Fibroblast of pulmonary artery (primary cell): Measurements from ENCODE around the gene ZNFX1.
A peak's percentile ranks its signal among the peaks of the same experiment; 100 is the strongest.

Source experiments
- DNase-seq: peaks from one replicate; pipeline ENCODE4 v3.0.0-alpha.2; 2010; ENCODE audit warnings: low read depth
- H3K4me3 ChIP-seq: replicated peaks from 2 replicates; pipeline ENCODE4 v1.5.1; 2011; ENCODE audit warnings: low read depth, mild to moderate bottlenecking, control low read depth, low read length, moderate library complexity
- TF ChIP-seq, protein P1 (sequence below): IDR thresholded peaks from 2 replicates; pipeline ENCODE4 v1.5.1; 2011; ENCODE audit warnings: mild to moderate bottlenecking, control low read depth, low read length, inconsistent platforms; ENCODE audit errors: missing control alignments

The ZNFX1 gene

DNA sequence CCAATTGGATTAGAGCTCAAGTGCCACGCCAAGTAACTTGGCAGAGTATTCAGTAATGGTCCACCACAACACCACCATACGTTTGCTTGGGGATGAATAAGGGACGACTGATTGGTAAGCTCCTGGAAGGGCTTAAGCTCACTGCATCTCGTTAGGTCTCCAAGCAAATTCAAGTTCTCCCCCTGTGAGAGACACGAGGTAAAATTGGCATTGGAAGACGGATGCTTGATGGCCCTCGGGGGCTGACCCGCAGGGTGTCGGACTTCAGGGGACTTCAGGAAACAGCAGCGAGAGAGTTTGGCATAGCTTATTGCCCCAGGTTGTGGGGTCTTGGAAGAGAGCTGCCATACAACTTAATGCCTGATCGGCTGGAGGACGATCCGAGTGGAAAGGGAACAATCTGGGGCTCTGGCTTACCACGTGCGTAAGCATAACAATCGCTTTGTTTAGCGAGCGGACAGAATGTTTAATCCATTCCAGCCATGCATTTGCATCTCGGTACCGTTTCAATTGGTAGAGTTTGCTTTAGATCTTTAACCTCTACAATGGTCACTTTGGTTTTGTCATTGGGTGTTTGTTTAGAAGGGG is 4.8 kb upstream of the ZNFX1 start:
- no peak for DNase-seq
- TF ChIP-seq, protein P1, sequence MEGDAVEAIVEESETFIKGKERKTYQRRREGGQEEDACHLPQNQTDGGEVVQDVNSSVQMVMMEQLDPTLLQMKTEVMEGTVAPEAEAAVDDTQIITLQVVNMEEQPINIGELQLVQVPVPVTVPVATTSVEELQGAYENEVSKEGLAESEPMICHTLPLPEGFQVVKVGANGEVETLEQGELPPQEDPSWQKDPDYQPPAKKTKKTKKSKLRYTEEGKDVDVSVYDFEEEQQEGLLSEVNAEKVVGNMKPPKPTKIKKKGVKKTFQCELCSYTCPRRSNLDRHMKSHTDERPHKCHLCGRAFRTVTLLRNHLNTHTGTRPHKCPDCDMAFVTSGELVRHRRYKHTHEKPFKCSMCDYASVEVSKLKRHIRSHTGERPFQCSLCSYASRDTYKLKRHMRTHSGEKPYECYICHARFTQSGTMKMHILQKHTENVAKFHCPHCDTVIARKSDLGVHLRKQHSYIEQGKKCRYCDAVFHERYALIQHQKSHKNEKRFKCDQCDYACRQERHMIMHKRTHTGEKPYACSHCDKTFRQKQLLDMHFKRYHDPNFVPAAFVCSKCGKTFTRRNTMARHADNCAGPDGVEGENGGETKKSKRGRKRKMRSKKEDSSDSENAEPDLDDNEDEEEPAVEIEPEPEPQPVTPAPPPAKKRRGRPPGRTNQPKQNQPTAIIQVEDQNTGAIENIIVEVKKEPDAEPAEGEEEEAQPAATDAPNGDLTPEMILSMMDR = no peak
- H3K4me3 ChIP-seq = peak overlapping the region; percentile 21

DNA sequence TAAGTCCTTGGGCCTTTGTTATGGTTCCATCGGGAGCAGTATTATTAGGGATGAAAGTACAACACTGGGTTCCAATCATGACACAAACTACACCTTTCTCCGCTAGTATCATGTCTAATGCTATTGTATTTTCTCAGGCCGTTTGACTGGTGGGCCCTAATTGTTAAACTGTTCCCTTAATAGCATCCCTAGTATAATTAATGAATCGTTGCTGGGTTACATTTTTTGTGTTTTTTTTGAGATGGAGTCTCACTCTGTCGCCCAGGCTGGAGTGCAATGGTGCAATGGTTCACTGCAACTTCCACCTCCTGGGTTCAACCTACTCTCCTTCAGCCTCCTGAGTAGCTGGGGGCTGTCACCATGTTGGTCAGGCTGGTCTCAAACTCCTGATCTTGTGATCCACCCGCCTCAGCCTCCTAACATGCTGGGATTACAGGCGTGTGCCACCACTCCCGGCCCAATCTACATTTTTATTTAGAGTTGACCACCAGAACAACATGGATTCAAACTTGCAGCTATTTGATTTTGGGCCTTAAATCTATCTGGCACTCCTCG is 4.1 kb upstream of the ZNFX1 start:
- TF ChIP-seq, protein P1 = no peak
- no peak for DNase-seq
- peak overlapping the region; percentile 21 for H3K4me3 ChIP-seq

DNA sequence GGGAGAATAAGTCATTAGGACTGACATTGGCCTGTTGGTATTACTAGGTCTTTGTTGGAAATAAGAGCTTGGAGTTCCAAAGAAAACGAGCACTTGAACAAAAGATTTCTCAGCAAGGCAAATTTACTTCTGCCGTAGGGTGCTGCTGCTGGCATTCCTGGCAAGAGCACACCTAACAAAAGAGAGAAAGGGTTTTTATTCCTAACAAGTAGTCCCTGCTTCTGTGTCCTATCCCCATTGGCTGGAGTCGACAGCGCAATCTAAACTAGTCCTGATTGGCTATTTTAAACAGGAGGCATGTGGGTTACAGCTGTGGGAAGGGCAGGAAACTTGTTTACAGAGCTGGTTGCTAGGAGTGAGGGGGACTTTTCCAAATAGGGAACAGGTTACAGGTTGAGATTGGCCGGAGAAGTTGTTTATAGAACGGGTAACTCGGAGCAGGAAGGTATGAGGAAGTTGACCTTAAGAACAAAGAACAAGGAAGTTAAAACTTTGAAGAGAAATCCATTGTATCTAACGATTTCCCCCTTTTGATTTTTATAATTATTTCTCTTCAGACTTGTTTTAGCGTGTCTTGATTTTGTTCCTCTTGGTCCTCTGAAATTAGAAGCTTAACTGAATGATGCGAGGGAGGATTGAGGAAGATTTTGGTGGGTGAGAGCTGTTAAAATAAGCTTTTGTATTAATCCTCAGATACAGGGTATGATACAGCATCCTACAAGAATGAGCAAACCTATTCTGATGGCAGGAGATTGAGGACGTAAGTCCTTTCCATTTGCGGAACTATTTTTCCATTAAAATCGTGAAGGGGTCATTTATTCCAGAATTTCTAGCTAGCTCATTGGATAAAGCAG is 3.4 kb upstream of the ZNFX1 start:
- TF ChIP-seq, protein P1 = no peak
- H3K4me3 ChIP-seq = peak overlapping the region; percentile 76
- DNase-seq = no peak

DNA sequence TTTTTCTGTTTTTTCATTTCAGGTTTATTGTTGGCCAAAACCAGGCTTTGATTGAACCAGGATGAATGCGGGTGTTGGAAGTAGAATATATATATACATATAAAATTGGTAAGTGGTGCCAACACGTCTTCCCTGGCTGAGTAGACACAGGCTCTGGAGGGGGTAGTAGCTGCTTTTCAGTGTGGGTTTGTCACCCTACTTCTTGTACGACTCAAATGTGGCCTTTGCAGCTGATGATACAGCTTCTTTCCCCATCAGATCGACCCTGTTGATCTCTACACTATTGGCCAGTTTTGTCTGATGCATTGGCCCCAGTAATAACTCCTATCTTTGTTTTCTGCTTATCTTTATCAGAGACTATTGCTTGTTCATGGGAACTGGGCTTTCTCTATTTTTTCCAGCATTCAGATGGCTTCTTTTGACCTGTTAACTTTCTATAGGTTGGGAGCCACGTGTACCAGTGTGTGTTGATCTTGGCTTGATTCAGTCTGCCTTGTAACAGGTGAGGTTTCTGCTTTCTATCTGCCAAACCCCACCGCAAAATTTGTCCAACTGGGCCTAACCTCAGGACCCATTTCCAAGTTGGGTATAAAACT is 2.7 kb upstream of the ZNFX1 start:
- TF ChIP-seq, protein P1 = no peak
- H3K4me3 ChIP-seq = peak overlapping the region; percentile 76
- no peak for DNase-seq

DNA sequence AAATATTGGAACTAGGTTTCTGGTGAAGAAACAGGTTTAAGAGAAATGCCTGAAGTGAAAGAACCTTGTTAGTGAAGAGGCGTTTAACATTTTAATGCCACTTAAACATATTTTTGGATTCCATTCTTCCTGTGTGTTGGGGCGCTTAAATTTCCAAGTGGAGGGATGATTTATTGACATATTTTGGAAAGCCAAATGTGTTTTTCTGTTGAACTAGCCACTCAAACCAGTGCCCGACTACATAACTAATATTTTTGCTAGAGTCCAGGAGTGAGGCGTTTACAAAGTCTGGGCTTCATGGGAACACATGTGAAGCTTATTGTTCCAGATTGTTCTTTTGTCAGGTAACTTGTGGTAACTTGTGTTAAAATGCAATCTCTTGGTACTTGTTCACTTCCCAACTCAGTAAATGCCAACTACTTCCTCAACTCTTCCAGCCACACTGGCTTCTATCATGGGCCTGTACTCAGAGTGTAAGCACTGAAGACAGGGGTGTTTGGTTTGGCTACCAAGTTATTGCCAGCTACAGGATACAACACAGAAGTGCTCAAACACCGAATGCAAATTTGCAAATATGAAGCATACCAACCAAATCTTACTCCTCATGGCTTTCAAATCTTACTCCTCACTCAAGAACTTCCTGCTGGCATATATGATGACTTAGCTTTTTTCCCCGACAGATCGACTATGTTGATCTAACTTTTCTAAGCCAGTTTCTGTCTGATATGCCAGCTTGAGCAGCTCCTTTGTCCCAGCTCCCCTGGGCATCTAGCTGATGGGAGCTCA is 2.0 kb upstream of the ZNFX1 start:
- peak overlapping the region; percentile 76 for H3K4me3 ChIP-seq
- TF ChIP-seq, protein P1 = no peak
- no peak for DNase-seq

DNA sequence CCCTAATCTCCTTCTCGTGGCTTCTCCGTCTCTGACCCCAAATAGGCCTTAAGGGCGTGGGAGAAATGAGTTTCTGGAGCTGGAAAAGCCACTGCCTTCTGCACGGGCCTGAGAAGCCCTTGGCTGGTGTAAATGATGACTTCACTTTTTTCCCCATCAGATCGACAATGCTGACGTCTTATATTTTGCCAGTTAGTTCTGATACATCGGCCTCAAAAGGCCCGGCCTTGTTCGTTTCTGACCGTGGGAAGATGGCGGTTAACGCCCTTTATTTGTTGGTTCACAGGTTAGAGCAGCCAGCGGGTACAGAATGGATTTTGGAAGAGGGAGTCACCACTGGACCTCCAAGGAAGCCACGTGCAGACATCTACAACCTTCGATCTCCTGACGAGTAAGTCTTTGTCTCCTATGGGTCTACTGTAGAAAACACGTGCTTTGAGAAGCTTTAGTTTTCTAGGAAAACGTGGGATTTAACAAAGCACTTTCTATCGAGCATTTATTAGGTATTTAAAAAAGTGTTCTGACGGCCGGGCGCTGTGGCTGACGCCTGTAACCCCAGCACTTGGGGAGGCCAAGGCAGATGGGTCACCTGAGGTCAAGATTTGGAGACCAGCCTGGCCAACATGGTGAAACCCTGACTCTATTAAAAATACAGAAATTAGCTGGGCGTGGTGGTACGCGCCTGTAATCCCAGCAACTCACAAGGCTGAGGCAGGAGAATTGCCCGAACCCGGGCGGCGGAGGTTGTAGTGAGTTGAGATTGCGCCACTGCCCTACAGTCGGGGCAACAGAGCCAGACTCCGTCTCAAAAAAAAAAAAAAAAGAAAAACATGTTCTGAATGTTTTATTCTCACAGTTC is 1.2 kb upstream of the ZNFX1 start:
- TF ChIP-seq, protein P1 = no peak
- peak overlapping the region; percentile 76 for H3K4me3 ChIP-seq
- DNase-seq = no peak
